Raji (cell line): Measurements from ENCODE around the gene SLC23A1.

ENCODE experiments used
- POLR2A ChIP-seq: IDR thresholded peaks from 2 replicates; pipeline ENCODE4 v1.6.1; 2011; ENCODE audit warnings: low read depth, low read length, control low read depth; ENCODE audit not compliant: insufficient read depth

Gene SLC23A1

DNA sequence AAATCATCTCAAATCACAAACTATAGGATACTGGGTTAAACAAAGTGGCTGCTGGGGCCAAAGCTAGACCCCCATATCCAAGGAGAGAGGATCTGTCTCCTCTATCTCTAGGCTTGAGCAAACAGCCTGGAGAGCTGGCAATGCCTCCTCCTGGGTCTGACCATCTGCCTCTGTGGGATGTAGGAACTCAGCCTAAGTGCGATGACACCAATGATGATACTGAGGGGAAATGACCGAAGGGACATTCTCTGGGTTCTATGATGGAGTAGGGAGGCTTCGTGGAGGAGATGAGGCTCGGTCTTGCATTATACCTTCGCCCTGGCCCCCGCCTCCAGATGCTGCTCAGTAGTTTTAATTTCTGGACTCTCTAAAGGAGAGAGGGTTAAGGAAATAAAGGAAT, 30.1 kb upstream of the SLC23A1 start:
- no peak for TF ChIP-seq POLR2A

- TF ChIP-seq POLR2A, result no peak
Observed at GRCh38 chr5:139410993-139411828, 28.1 kb upstream of the SLC23A1 start.

DNA sequence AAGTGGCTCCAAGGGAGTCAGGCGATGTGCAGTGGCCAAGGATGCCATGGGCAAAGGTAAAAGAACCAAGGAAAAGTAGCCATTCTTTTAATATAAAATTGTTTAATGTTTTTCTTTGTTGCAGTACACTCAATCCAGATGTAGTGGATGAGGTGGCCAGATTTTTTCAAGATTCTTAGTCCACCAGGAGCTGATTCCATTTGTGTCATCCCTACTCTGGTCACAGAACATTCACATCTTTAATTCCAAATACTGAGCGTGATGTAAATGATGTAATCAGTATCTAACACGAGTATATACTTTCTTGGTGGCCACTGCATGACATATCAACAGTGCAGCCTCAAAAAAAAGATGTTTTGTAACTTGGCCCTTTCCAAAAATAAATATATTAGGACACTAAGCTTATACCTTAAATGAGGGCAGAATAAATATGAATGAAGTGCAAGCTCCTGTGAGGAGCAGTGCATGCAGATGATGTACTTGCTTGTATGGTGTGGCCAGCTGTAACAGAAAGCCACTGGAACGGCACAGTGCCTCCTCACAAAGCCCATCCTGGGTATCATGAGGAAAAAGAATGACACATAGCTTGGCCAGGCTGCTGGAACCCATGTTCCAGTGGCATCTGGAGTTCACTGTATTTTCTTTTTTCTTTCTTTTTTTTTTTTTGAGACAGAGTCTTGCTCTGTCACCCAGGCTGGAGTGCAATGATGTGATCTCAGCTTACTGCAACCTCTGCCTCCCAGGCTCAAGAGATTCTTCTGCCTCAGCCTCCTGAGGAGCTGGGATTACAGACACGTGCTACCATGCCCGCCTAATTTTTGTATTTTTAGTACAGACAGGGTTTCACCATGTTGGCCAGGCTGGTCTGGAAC, 27.3 kb upstream of the SLC23A1 start:
- TF ChIP-seq POLR2A, result no peak

GRCh38 chr5:139408191-139408590, 25.1 kb upstream of the SLC23A1 start:
- no peak for TF ChIP-seq POLR2A

DNA sequence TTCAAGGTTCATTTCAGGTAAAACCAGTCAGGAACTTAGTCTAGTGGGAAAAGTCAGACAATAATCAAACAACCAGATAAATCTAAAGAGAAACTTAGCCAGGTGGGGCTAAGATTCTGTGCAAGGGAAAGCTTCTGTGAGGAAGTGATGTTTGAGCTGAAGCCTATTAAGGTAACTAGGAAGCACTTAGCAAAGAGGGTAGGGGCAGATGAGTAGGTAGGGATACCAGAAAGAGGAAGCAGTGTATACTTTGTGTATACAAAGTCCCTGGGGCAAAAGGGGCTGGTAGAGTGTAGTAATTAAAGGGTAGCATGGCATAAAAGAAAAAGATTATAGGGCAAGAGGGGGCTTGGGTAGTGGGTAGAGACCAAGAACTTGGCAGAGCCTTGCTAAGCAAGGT, 24.4 kb upstream of the SLC23A1 start:
- TF ChIP-seq POLR2A, result 0 out of 2 replicates have a peak, but pooled peaks have one; percentile 22

DNA sequence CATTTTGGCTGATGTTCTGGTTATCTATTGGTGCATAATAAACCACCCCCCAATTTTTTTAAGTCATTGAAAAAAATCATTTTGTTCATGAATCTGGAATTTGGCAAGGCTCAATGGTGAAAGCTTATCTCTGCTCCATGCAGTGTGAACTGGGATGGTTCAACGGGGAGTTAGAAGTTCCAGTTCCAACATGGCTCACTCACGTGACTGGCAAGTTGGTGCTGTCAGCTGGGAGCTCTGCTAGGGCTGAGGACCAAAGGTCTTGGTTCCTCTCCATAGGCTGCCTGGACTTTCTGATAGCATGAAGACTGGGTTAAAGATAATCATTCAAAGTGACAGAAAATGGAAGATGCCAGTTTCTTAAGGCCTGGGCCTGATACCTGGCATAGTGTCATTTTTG, 23.9 kb upstream of the SLC23A1 start:
- TF ChIP-seq POLR2A, result no peak

GRCh38 chr5:139404484-139404840, 21.4 kb upstream of the SLC23A1 start:
- TF ChIP-seq POLR2A, result no peak

GRCh38 chr5:139403787-139404483, 20.8 kb upstream of the SLC23A1 start, which contains the start of gene SPATA24:
Gene SPATA24 (minus strand): TSS chr5:139404089. CDS start chr5:139404060, 29 bp downstream.
- TF ChIP-seq POLR2A, result peak; percentile 59

- TF ChIP-seq POLR2A, result no peak; the same call in 1 of the 2 replicates
Observed at GRCh38 chr5:139403418-139403786, 20.3 kb upstream of the SLC23A1 start.

- no peak for TF ChIP-seq POLR2A
Observed at GRCh38 chr5:139402561-139403158, 19.6 kb upstream of the SLC23A1 start.

- TF ChIP-seq POLR2A, result peak; percentile 19; the same call in 1 of the 2 replicates
Observed at GRCh38 chr5:139401546-139401945, 18.4 kb upstream of the SLC23A1 start.

DNA sequence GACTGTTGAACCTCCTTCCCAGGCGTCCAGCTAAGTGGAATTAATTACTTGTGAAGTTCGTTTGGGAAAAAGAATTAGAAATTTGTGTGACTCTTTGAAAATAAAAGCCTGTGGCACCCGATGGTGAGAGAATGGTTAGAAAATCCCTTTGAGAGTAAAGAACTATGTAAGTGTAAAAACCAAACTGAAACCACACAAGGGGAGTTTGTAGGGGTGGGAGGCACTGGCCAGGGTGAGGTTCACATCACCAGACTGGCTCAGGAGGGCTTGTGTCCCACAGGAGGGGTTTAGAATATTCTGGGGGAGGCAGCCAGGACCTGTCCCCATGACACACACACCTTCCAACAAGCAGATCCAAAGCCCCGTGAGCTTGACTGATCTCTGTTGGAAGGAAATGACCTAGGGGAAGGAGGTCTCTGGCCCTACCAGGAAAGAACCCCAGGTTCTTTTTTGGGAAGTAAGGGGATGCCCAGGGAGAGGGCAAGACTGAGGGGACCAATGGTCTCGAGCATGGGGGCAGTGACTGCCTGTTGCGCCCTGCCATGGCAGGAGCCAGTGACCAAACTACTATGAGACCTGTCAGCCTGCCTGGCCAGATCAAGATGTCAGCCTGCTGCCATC, 16.5 kb upstream of the SLC23A1 start:
- TF ChIP-seq POLR2A, result peak; percentile 39; the same call in 1 of the 2 replicates

DNA sequence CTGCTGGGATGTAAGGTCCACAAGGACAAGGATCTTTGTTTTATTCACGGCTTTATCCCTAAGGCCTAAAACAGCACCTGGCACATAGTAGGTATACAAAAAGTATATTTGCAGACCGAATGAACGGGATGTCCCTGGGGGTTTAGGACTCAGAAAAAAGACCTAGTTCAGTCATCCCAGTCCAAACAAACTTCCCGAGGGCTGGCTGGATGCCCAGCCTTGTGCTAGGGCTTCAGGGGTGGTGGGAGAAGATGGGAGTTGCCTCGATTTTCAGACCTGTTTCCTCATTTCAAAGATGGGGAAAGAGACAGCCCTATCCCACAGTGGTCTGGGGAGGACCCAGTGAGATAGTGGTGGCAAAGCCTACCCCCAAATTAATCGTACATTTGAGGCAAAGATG, 14.8 kb upstream of the SLC23A1 start:
- TF ChIP-seq POLR2A, result no peak

DNA sequence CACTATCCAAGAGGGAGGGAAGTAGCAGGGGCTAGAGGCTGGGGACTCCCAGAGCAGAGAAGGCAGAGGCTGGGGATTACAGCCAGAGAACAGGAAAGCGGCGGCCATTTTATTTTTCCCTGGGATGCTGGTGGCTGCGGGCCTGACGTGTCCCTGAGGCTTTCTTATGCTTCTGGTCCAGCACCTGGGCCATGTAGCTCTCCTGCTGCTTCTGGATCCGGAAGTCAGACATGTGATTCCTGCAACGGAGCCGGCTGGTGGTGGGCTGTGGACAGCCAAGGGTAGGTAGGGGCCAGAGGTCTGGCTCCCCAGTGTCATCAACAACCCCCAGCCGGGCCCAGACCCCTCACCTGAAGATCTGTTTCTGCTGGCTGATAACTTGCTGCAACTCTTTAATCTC, 13.6 kb upstream of the SLC23A1 start:
- no peak; the same call in 1 of the 2 replicates for TF ChIP-seq POLR2A
